ENCODE results near the gene EHBP1L1.

EHBP1L1 gene

DNA sequence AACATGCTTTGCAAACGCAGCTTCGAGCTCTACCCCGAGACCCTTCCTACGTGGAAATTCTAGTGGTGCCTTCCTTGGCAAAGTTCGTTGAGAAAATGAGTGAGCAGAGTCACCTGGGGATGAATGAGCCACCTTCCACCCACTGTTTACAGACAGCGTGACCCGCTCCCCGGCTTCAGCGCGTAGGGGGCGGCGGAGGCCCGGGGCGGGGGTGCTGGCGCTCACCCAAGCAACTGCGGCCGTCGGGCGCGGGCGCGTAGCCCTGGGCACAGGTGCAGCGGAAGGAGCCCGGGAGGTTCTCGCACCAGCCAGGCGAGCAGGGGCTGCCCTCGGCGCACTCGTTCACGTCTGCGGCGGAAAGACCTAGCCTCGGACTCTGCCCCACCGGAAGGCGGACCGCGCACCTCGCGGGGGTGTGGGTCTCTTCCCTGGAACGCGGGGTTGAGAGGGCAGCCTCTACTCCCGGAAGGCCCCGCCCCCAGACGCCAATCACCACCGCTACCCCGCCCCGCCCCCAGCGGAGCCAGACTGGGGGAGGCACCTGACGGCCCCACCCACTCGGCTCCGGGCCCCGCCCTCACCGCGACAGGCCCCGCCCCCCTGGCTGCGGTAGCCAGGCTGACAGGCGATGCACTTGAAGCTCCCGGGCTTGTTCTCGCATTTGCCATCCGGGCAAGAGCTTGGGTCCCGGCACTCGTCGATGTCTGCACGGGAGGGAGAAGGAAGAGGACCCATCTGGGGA, 29.5 kb upstream of the EHBP1L1 start:
- DNase-seq (ENCODE audit: low spot score) = peak; percentile 86

GRCh38 chr11:65547446-65548125, 28.3 kb upstream of the EHBP1L1 start:
- DNase-seq (ENCODE audit: low spot score) = no peak

DNA sequence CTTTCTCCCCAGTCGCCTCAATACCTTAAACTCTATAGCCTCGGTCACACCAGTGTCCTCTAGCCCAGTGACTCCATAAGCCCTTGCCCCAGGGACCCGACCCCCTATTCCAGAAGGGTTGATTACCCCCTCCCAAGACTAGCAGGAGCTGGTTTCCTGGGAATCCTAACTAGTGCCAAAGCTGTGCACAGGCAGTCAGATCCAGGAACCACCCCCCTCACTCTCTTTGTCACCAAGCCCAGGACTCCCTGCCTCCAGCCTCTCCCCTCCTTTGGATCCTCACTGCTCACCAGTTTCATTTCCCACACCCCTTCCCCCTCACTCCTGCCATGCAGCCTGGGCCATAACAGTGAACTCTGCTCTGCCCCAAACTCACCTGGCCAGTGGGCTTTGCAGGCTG, 27.5 kb upstream of the EHBP1L1 start:
- DNase-seq (ENCODE audit: low spot score) = no peak

- peak; percentile 73 for DNase-seq (ENCODE audit: low spot score)
Measured at GRCh38 chr11:65549096-65549495, 26.8 kb upstream of the EHBP1L1 start.

DNA sequence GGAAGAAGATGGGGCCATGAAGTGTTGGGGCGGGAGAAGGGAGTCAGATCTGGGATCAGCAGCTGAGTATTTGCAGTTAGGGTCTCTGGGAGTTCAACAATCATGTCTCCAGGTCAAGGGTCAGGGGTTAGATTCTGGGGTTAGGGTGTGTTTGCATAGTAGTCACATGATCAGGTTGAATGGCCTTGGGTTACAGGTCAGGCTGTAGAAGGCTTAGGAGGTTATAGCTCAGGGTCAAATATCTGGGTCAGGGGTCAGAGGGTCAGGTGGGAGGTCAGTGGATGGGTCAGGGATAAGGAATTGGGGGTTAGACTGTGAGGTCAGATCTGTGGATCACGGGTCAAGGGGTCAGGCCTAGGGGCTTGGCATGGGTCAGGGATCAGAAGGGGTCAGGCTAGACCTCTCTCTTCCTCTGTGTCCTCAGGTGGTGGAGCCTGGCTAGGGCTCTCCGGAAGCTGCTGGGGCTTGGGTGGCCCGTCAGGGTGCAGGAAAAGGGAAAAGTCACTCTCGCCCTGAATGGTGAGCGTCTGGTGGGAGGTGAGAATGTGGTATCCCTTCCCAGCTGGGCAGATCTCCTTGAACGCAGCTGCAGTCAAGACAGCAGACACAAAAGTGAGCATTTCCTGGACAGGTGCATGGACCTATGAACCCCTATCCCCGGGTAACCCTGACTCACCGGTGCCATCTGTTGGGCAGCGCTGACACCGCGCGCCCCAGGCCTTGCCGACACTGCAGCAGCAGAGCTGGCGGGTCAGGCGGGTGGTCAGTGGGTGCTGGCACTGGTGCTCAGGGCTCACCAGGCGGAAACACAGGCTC, 24.1 kb upstream of the EHBP1L1 start:
- DNase-seq (ENCODE audit: low spot score) = peak; percentile 69

DNA sequence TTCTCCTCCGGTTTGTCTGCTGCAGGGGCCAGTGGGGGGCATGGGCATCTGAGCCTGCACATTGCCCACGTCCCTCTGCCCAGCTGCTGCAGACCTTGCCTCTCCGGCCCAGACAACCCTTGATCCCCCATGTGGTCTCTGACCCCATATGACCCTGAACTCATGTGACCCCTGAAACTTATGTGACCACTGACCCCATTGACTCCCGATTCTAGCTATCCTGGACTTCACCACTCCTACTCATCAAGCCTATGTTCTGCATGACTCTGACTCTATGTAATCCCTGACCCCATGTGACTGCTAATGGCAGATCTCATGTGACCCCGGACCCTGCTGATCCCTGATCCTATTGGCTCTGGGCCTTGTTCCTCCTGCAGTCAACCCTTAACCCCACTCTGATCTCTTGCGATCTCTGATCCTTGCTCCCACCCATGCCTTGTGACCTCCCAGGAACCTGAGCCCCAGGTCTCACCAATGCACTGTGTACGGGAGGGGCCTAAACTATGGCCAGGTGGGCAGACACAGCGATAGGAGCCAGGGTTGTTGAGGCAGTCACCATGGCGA, 23.4 kb upstream of the EHBP1L1 start:
- DNase-seq (ENCODE audit: low spot score) = no peak

DNA sequence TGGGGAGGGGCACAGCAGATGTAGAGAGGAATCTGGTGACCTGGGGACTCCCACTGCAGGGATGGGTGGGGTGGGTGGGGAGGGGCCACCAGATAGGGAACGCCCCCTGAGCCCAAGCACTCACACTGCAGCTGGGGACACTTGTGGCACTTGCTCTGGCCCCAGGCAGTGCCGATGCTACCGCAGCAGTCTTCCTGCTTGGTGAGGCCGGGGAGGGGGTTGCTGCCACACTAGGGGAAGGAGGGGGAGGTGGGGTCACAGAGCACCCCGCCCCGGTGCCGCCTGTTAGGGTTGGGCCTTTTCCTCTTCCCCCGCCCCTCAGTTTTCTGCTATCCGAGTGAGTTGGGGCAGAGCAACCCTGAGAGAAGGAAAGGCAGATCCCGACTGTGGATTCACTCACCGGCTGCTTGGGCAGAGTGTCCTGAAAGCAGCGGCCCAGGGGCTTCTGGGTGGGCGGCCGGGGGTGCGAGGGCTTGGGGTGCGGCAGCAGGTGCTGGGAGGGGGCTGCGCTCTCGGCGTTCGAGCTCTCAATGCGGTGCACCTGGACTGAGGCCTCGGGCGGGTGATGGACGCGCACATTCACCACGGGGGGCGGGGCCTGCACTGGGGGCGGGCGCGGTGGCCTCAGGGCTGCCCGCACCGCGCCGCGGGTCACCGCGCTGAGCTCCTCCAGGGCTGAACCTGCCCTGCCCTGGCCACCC, 22.4 kb upstream of the EHBP1L1 start:
- no peak for DNase-seq (ENCODE audit: low spot score)

- no peak for DNase-seq (ENCODE audit: low spot score)
Measured at GRCh38 chr11:65554057-65554818, 21.6 kb upstream of the EHBP1L1 start.

DNA sequence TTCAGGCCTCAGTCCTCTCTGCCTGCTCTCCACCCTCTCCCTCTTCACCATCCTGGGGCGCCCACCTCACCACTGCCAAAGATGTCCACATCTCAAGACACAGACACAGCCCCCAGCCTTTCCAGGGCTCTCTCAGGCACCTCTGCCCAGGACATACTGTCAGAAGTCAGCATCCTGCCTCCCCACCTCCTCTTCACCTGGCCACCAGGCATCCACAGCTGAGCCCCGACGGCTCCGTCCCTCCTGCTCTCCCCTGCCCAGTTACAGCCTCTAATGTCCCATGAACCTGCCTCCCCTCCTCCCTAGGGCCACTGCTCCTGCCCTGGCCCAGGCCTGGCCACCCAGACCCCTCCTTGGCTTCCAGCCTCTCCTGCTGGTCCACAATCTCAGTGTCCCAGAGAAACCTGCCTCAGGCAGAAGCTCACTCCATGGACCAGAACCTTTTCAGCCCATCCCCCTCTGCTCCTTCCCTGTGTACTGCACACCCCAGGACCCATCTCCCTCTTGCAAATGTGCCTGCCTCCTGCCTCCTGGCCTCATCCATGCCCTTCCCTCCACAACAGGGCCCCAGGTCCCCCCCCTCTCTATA, 20.9 kb upstream of the EHBP1L1 start:
- DNase-seq (ENCODE audit: low spot score) = no peak

GRCh38 chr11:65555693-65556231, 20.1 kb upstream of the EHBP1L1 start:
- DNase-seq (ENCODE audit: low spot score) = peak; percentile 94

GRCh38 chr11:65556470-65557279, 19.2 kb upstream of the EHBP1L1 start:
- DNase-seq (ENCODE audit: low spot score) = peak; percentile 30

GRCh38 chr11:65557280-65558001, 18.4 kb upstream of the EHBP1L1 start:
- DNase-seq (ENCODE audit: low spot score) = no peak

DNA sequence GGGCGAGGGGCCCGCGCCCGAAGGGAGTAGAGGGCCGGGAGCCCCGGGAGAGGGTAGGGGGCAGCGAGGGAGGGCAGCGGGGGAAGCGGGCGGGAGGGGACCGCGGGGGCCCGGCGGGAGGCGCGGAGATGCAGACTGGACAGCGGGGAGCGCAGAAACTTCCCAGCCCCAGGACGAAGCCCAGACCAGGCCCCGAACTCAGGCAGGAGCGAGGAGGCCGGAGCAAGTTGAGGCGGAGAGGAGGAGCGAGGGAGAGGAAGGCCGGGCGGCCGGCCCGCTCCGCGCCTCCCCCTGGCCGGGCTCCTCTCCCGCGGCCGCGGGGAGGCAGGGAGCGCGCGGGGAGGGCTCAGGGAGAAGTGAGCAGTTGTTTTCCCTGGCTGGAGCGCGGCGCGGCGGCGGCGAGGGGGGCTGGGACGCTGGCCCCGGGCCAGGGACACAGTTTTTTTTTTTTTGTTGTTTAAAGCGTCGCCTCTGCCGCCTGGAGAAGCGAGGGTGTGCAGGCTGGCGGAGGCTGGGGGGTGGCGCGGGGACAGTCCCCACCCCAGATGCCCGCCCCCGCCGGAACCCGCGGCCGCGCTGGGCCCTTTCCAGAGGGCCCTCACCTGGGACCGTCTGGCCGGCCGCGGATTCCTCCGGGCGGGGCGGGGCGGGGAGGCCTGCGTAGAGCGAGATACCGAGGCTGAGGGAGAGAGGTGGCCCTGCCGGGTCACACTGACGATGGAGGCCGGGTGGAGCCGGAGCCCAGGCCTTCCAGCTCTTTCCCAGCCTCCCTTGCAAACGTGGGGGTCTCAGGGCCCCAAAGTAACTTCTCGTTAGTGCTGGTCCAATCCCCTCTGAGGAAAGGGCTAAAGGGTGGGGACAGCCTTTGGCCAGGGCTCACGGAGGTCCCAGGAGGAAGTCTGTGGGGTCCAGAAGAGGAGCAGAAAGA, 17.6 kb upstream of the EHBP1L1 start, which contains the start of gene LTBP3:
Gene LTBP3, minus strand, starts transcription at position 358 of the 928 bp plus-strand sequence. CDS start 400 bp downstream, outside the sequence.
- DNase-seq (ENCODE audit: low spot score) = peak; percentile 84

GRCh38 chr11:65558930-65559509, 16.8 kb upstream of the EHBP1L1 start:
- no peak for DNase-seq (ENCODE audit: low spot score)

DNA sequence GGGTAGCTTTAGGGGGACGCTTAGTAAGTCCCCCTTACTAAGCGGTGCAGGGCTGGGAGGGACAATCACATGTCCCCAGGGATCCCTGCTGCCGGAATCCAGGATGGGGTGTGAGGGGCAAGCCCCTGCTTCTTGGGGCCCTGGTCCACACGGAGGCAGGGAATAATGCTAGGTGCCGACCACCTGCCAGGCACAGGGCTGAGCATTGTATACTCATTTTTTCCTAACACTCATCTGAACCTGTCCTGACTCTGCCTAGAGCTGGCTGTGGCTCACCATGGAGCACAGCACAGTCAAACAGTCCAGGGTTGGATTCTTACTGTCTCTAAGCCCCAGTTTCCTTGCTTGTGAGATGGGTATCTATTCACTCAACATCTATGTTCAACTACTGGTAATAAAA, 16.3 kb upstream of the EHBP1L1 start:
- no peak for DNase-seq (ENCODE audit: low spot score)

- DNase-seq (ENCODE audit: low spot score) = peak; percentile 98
Measured at GRCh38 chr11:65559951-65560537, 15.8 kb upstream of the EHBP1L1 start.

Data from kidney tubule cell (primary cell).